Ascending aorta (tissue), 2 donors: Measurements from ENCODE around the gene TMEM271. TPM values are rescaled to one million over a fixed set of nuclear protein-coding genes. Genes with fewer than 3 reads are reported as not detected.

Experiments used
- DNase-seq, 2 donors: peaks; one replicate each; pipeline ENCODE4 v3.0.0-alpha.2; 2019; ENCODE audit warnings: low spot score in 2 of 2
- H3K27ac ChIP-seq, 2 donors: fragments of 200-600 bp; sonication (generic); one replicate each; pipeline ENCODE4 v1.5.1; 2016 to 2017; ENCODE audit warnings: mild to moderate bottlenecking in 1 of 2
- H3K27me3 ChIP-seq: fragments of 200-600 bp; sonication (generic); one replicate; pipeline ENCODE4 v1.5.1; 2017
- H3K36me3 ChIP-seq, 2 donors: fragments of 200-600 bp; sonication (generic); one replicate each; pipeline ENCODE4 v1.5.1; 2016
- H3K4me1 ChIP-seq, 2 donors: fragments of 200-600 bp; sonication (generic); one replicate each; pipeline ENCODE4 v1.5.1; 2016 to 2017; ENCODE audit warnings: mild to moderate bottlenecking in 1 of 2
- H3K4me3 ChIP-seq, 2 donors: fragments of 200-600 bp; sonication (generic); one replicate each; pipeline ENCODE4 v1.5.1; 2016 to 2017; ENCODE audit warnings: mild to moderate bottlenecking in 1 of 2
- H3K9me3 ChIP-seq, 2 donors: fragments of 200-600 bp; sonication (generic); one replicate each; pipeline ENCODE4 v1.5.1; 2016
- CTCF ChIP-seq, 3 experiments: fragments of 200-600 bp in 2 of 3; fragments of 450-650 bp in 1 of 3; sonication (generic) in 2 of 3; IDR thresholded peaks; one replicate each; pipeline ENCODE4 v1.5.1; 2016 to 2019; ENCODE audit warnings: antibody characterized with exemption in 3 of 3, mild to moderate bottlenecking in 1 of 3, moderate library complexity in 1 of 3
- intact Hi-C: fragments of 100-400 bp; cut with DNase I; formaldehyde crosslinking; loops from one replicate; pipeline ENCODE4 v1.15.1; 2023
- total RNA-seq: library from RNA; depleted of rRNA; stranded (reverse); fragments of >200 nt; gene quantifications from one replicate; pipeline ENCODE4 v1.1.0, GENCODE V29; 2016

TMEM271 gene
- total RNA-seq, 1 donor from 2014 or later: not detected

DNA sequence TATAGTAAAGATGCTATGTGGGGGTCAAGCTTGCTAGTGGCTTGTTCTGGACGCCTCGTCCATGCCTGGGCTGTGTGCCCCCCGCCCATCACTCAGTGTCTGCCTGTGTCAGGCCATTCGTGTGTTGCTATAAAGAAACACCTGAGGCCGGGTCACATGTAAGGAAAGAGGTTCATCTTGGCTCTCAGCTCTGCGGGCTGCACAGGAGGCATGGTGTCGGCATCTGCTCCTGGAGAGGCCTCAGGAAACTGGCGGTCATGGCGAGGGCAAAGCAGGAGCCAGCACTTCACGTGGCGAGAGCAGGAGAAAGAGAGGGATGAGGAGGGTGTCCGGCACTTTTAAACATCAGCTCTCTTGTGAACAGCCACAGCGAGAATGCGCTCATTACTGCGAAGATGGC lies 51.9 kb downstream of the TMEM271 start:
- no peak for TF ChIP-seq CTCF (IDR thresholded peaks at IDR 0.05)

More for the DNA sequence above, 51.9 kb downstream of the TMEM271 start:
- intact Hi-C loops: no loop called here
- DNase-seq: no peak
- Histone ChIP-seq H3K36me3 (peaks cover 53 to 85% of the 10 kb centered on the region in 2 donors), H3K9me3 (no peaks in the 10 kb centered on the region), H3K4me3 (no peak overlapping the region), H3K27me3 (no peaks in the 10 kb centered on the region), H3K4me1 (no peaks in the 10 kb centered on the region), H3K27ac (no peak overlapping the region)

Other genes starting within 250 kb of the TMEM271 start
- 2.9 TPM for gene ZNF141, start 238.5 kb downstream of the TMEM271 start, total RNA-seq
- 40.7 TPM for gene ZNF721, start 77.1 kb downstream of the TMEM271 start, total RNA-seq
- 41.9 TPM for gene PIGG, start 77.1 kb downstream of the TMEM271 start, total RNA-seq
- gene PDE6B, start 49.3 kb upstream of the TMEM271 start, total RNA-seq: not detected
- gene ATP5ME, start 98.0 kb upstream of the TMEM271 start, total RNA-seq: not detected
- 1.1 TPM for gene MYL5, start 98.2 kb upstream of the TMEM271 start, total RNA-seq
- 17.7 TPM for gene SLC49A3, start 112.9 kb upstream of the TMEM271 start, total RNA-seq
- gene PCGF3, start 129.5 kb upstream of the TMEM271 start, total RNA-seq: 124 TPM
- gene CPLX1, start 249.8 kb upstream of the TMEM271 start, total RNA-seq: 1.1 TPM